ENCODE measurements around the gene PPP1R13B.

- TF ChIP-seq CTCF (conservative IDR thresholded peaks at IDR 0.05; ENCODE audit: low read depth in 2 of 2) (no peak), EZH2 (IDR thresholded peaks at IDR 0.05; ENCODE audit: low read depth, unreplicated experiment) (no peak), POLR2AphosphoS5 (IDR thresholded peaks at IDR 0.05; ENCODE audit: low read depth) (no peak), EZH2phosphoT487 (IDR thresholded peaks at IDR 0.05; ENCODE audit: unreplicated experiment) (no peak), CREB1 (CRISPR knock-in tag; IDR thresholded peaks at IDR 0.05; ENCODE audit: low read depth) (no peak), REST (IDR thresholded peaks at IDR 0.05; ENCODE audit: unreplicated experiment) (no peak), JUNB (IDR thresholded peaks at IDR 0.05; ENCODE audit: unreplicated experiment) (no peak), ZNF331 (CRISPR knock-in tag; IDR thresholded peaks at IDR 0.05; ENCODE audit: low read depth) (no peak), NANOG (IDR thresholded peaks at IDR 0.05; ENCODE audit: borderline replicate concordance) (no peak), ZNF114 (CRISPR knock-in tag; IDR thresholded peaks at IDR 0.05) (no peak)
Observed at GRCh38 chr14:103816991-103817390, 30.4 kb downstream of the PPP1R13B start.

Data from GM23338 (cell line).